ENCODE data around the gene TMSB10. TPM values are rescaled to one million over a fixed set of nuclear protein-coding genes. Genes with fewer than 3 reads are reported as not detected.

The TMSB10 gene
- total and polyA plus RNA-seq, 10 donors = 1,416 to 3,827 (median 2,602) TPM

DNA sequence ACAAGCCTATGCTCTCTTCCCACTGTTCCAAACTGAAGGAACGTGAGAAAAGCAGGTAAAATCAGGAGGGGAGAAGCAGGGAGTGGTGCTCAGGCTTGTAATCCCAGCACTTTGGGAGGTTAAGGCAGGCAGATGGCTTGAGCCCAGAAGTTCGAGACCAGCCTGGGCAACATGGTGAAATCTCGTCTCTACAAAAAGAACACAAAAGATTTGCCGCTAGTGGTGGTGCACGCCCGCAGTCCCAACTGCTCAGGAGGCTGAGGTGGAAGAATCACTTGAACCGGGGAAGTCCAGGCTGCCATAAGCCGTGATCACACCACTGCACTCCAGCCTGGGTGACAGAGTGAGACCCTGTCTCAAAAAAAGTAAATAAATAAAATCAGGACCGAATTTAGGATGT lies 1.3 kb upstream of the TMSB10 start:
- peak overlapping the region in 7 of 8 donors; percentile 92 to 99 (median 98) for H3K27ac ChIP-seq
- no peaks in the 10 kb centered on the region for H3K9me3 ChIP-seq
- TF ChIP-seq POLR2AphosphoS5 (IDR thresholded peaks at IDR 0.05) (no peak), POLR2A (IDR thresholded peaks at IDR 0.05) (no peak)
- TF ChIP-seq, protein P1, sequence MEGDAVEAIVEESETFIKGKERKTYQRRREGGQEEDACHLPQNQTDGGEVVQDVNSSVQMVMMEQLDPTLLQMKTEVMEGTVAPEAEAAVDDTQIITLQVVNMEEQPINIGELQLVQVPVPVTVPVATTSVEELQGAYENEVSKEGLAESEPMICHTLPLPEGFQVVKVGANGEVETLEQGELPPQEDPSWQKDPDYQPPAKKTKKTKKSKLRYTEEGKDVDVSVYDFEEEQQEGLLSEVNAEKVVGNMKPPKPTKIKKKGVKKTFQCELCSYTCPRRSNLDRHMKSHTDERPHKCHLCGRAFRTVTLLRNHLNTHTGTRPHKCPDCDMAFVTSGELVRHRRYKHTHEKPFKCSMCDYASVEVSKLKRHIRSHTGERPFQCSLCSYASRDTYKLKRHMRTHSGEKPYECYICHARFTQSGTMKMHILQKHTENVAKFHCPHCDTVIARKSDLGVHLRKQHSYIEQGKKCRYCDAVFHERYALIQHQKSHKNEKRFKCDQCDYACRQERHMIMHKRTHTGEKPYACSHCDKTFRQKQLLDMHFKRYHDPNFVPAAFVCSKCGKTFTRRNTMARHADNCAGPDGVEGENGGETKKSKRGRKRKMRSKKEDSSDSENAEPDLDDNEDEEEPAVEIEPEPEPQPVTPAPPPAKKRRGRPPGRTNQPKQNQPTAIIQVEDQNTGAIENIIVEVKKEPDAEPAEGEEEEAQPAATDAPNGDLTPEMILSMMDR (IDR thresholded peaks at IDR 0.05 in 8 of 11, conservative IDR thresholded peaks at IDR 0.05 in 3 of 11) = no peak
- intact Hi-C loops (cut with DNase I; ENCODE audit: low total_unique reads) = no loop called here
- peak overlapping the region in 2 of 8 donors; percentile 76 to 96 for H3K4me3 ChIP-seq
- peaks cover 0 to 6% (median 0%) of the 10 kb centered on the region in 6 donors for H3K36me3 ChIP-seq
- H3K4me1 ChIP-seq = peaks cover 14 to 63% (median 35%) of the 10 kb centered on the region in 6 donors
- 75 to 88% (median 82%) methylated on average over 9 of the region's 9 CpGs for WGBS, 5 donors
- peak; percentile 58 for DNase-seq
- H3K27me3 ChIP-seq (replicated peaks in 1 of 7) = no peaks in the 10 kb centered on the region

DNA sequence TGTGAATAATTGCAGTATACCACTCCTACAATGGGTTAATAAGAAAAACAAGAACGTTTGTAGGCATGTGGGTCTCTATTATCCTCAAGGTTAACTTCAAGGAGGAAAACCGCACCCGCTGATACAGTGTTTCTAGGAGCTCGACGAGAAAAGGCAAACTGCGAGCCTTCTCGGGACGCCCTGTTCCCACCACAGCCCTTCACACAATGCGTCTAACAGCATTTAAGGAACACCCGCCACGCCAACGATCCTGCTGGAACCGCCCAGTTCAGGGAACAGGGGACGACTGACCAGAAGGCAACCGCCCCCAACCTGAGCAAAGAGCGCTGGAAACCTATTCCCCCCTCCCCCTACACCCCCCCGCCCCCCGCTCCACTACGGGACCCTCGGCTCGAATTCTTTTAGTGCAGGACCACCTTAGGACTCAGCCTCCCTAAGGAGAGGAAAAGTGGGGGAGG lies 710 bp upstream of the TMSB10 start:
- Histone ChIP-seq H3K9me3 (no peaks in the 10 kb centered on the region), H3K4me1 (peaks cover 13 to 62% (median 31%) of the 10 kb centered on the region in 6 donors), H3K27me3 (replicated peaks in 1 of 7) (no peaks in the 10 kb centered on the region), H3K27ac (peak overlapping the region; percentile 92 to 99 (median 97)), H3K36me3 (peaks cover 0 to 6% (median 0%) of the 10 kb centered on the region in 6 donors), H3K4me3 (peak overlapping the region; percentile 76 to 99 (median 96))
- DNase-seq = peak; percentile 90
- intact Hi-C loops (cut with DNase I; ENCODE audit: low total_unique reads) = no loop called here
- WGBS, 5 donors = 1 to 2% (median 1%) methylated on average over 19 to 21 of the region's 21 CpGs
- TF ChIP-seq, protein P1 (IDR thresholded peaks at IDR 0.05 in 8 of 11, conservative IDR thresholded peaks at IDR 0.05 in 3 of 11) = no peak
- TF ChIP-seq POLR2A (IDR thresholded peaks at IDR 0.05) (peak in 1 of 3 donors; percentile 43), POLR2AphosphoS5 (IDR thresholded peaks at IDR 0.05) (peak in 2 of 3 donors; percentile 47 to 80)

DNA sequence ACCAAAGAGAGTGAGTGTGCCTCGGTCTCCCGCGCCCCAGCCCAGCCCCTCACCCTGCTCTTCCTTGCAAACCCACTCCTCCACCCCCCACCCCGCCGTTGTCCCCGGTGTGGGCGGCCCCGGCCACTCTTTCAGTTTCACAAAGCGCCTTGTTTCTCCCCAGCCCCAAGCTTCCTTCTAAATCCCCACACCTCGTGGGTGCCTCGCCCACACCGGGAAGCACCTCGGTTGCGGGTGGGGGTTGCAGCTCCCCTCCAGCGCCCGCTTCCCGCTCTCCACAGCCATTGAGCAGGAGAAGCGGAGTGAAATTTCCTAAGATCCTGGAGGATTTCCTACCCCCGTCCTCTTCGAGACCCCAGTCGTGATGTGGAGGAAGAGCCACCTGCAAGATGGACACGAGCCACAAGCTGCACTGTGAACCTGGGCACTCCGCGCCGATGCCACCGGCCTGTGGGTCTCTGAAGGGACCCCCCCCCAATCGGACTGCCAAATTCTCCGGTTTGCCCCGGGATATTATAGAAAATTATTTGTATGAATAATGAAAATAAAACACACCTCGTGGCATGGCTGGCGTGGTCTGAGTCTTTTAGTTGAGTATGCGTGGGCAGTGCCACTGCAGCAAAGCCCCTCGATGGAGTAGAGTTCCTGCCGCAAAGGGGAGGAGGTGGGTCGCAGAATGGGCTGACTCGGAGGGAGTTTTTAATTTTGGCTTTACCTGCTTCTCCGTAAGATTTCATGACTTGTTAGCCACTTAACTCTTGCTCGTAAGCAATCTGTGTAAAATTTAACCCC lies 848 bp downstream of the TMSB10 start:
- Histone ChIP-seq H3K27me3 (replicated peaks in 1 of 7) (no peaks in the 10 kb centered on the region), H3K4me3 (peak overlapping the region; percentile 76 to 99 (median 96)), H3K27ac (peak overlapping the region; percentile 92 to 99 (median 97)), H3K9me3 (no peaks in the 10 kb centered on the region), H3K4me1 (peaks cover 13 to 49% (median 31%) of the 10 kb centered on the region in 6 donors), H3K36me3 (peaks cover 0 to 6% (median 0%) of the 10 kb centered on the region in 6 donors)
- DNase-seq = peak; percentile 93
- 0 to 1% (median 1%) methylated on average over 38 of the region's 38 CpGs for WGBS, 5 donors
- TF ChIP-seq POLR2A (IDR thresholded peaks at IDR 0.05) (no peak), POLR2AphosphoS5 (IDR thresholded peaks at IDR 0.05) (no peak)
- TF ChIP-seq, protein P1 (IDR thresholded peaks at IDR 0.05 in 8 of 11, conservative IDR thresholded peaks at IDR 0.05 in 3 of 11) = no peak
- intact Hi-C loops (cut with DNase I; ENCODE audit: low total_unique reads) = no loop called here
